ENCODE measurements around the gene WWC2. TPM values are rescaled to one million over a fixed set of nuclear protein-coding genes. Genes with fewer than 3 reads are reported as not detected.

The WWC2 gene
- total and polyA plus RNA-seq, 3 experiments from 2014 or later: 0.80 to 1.7 (median 0.85) TPM

DNA sequence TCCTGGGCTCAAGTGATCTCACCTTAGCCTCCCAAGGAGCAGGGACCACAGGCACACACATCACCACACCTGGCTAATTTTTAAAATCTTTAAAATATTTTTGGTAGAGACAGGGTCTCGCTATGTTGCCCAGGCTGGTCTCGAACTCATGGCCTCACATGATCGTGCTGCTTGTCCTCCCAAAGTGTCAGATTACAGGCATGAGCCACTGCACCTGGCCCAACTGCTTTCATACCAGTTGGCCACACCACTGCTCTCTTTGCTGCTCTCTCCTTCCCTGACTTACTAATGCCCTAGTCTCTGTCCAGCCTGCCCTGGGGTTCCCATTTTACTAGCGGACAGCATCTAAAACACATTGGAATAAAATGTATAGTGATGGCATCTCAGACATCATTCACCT, 153.9 kb downstream of the WWC2 start:
- Mint-ChIP-seq H3K9me3 (no peaks in the 10 kb centered on the region), H3K4me1 (no peaks in the 10 kb centered on the region), H3K27ac (peak overlapping the region in 1 of 8 donors; percentile 81), H3K36me3 (no peaks in the 10 kb centered on the region), H3K27me3 (peaks cover 7 to 11% of the 10 kb centered on the region in 2 donors), H3K4me3 (no peak overlapping the region)
- no peak overlapping the region for H3K4me3 ChIP-seq (ENCODE audit: low read length)
- ChIA-PET POLR2A (no interaction called here), CTCF (interaction anchor here (1.5 to 3.0 kb wide), 2 partner anchors 10 to 180 kb away, joined by 5 to 16 read pairs; no protein-coding TSS in a partner anchor)
- H3K4me1 ChIP-seq (ENCODE audit: insufficient read depth, low read length): no peaks in the 10 kb centered on the region
- no peaks in the 10 kb centered on the region for H3K27me3 ChIP-seq (ENCODE audit: insufficient read depth, low read length, poor library complexity, severe bottlenecking)
- H3K36me3 ChIP-seq (ENCODE audit: insufficient read depth, low read length): no peaks in the 10 kb centered on the region
- no peaks in the 10 kb centered on the region for H3K9me3 ChIP-seq (ENCODE audit: low read length)
- DNase-seq: no peak
- no peak overlapping the region for H3K27ac ChIP-seq (ENCODE audit: low read depth, low read length)

DNA sequence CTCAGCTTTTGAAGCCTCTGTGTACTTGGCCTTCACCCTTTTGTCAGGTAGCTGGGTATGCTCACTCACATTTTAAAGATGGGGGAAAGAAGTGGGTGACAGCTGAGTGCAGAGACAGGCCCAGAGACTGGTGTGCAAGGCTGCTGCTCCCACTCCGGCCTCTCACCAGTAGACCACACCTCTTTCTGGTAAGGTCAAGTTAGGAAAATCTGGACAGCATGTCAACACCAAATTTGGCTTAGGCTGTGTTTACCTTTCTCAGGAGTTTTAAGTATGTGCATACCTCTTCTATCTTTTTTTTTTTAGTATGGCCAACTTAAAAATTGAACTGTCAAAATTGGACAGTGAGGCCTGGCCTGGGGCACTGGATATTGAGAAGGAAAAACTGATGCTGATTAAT, 154.4 kb downstream of the WWC2 start:
- Histone ChIP-seq H3K27ac (ENCODE audit: low read depth, low read length) (no peak overlapping the region), H3K9me3 (ENCODE audit: low read length) (no peaks in the 10 kb centered on the region), H3K4me3 (ENCODE audit: low read length) (no peak overlapping the region), H3K27me3 (ENCODE audit: insufficient read depth, low read length, poor library complexity, severe bottlenecking) (no peaks in the 10 kb centered on the region), H3K36me3 (ENCODE audit: insufficient read depth, low read length) (no peaks in the 10 kb centered on the region), H3K4me1 (ENCODE audit: insufficient read depth, low read length) (no peaks in the 10 kb centered on the region)
- POLR2A ChIA-PET: no interaction called here
- Mint-ChIP-seq H3K36me3 (no peaks in the 10 kb centered on the region), H3K4me1 (no peaks in the 10 kb centered on the region), H3K9me3 (no peaks in the 10 kb centered on the region), H3K27me3 (peaks cover 7 to 9% of the 10 kb centered on the region in 2 donors), H3K4me3 (no peak overlapping the region), H3K27ac (peak overlapping the region in 1 of 8 donors; percentile 81)
- no peak for DNase-seq
- CTCF ChIA-PET: interaction anchor here (1.1 to 1.5 kb wide), 2 partner anchors 9 to 180 kb away, joined by 3 to 5 read pairs; no protein-coding TSS in a partner anchor

DNA sequence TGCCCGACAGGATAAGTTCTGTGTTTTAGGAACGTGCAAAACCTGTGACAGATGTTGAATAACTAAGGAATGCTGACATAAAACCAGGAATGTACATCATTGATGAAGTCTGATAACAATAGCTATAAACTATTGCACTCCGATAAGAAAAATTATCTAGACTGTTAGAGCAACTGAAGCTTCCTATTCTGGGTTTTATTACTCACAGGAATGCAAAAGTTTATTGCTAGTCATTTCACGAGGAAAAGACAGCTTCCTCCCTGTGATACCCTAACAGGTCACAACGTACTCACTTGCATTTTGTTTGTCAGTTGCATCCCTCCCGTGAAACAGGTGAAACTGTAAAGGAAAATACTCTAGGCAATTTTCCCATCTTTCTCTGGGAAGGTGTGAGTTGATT, 155.1 kb downstream of the WWC2 start:
- Histone ChIP-seq H3K4me3 (ENCODE audit: low read length) (no peak overlapping the region), H3K27me3 (ENCODE audit: insufficient read depth, low read length, poor library complexity, severe bottlenecking) (no peaks in the 10 kb centered on the region), H3K9me3 (ENCODE audit: low read length) (no peaks in the 10 kb centered on the region), H3K36me3 (ENCODE audit: insufficient read depth, low read length) (no peaks in the 10 kb centered on the region), H3K4me1 (ENCODE audit: insufficient read depth, low read length) (no peaks in the 10 kb centered on the region), H3K27ac (ENCODE audit: low read depth, low read length) (no peak overlapping the region)
- Mint-ChIP-seq H3K36me3 (no peaks in the 10 kb centered on the region), H3K4me1 (no peaks in the 10 kb centered on the region), H3K9me3 (no peaks in the 10 kb centered on the region), H3K27me3 (peaks cover 7 to 12% of the 10 kb centered on the region in 2 donors), H3K4me3 (no peak overlapping the region), H3K27ac (no peak overlapping the region)
- no peak for DNase-seq
- ChIA-PET POLR2A (no interaction called here), CTCF (interaction anchor here (1.1 to 1.5 kb wide), 2 partner anchors 9 to 181 kb away, joined by 3 to 5 read pairs; no protein-coding TSS in a partner anchor)

DNA sequence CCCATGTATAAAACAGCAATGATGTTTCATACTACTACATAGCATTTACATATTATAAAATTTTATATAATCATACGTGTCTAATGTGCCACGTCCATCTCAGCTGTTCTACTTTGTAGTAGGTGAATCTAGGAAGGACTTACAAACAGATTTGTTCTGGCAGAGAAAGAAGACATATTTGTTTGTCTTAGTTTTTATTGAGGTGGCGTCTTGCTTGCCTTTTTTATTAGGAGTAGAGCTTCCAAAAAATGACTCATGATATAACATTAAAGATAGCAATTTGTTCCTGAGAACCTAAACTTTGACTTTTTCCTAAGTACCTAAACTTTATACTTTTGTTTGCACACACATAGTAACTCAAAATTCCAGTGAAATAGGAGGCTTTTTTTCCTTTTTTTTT, 156.4 kb downstream of the WWC2 start:
- Mint-ChIP-seq H3K4me1 (no peaks in the 10 kb centered on the region), H3K9me3 (no peaks in the 10 kb centered on the region), H3K4me3 (no peak overlapping the region), H3K27ac (no peak overlapping the region), H3K27me3 (peaks cover 7 to 21% of the 10 kb centered on the region in 2 donors), H3K36me3 (no peaks in the 10 kb centered on the region)
- H3K27ac ChIP-seq (ENCODE audit: low read depth, low read length): no peak overlapping the region
- H3K4me3 ChIP-seq (ENCODE audit: low read length): no peak overlapping the region
- no peaks in the 10 kb centered on the region for H3K9me3 ChIP-seq (ENCODE audit: low read length)
- H3K36me3 ChIP-seq (ENCODE audit: insufficient read depth, low read length): no peaks in the 10 kb centered on the region
- ChIA-PET POLR2A (interaction anchor here (0.7 kb wide), 1 partner anchor 175 kb away, joined by 5 read pairs; no protein-coding TSS in a partner anchor), CTCF (interaction anchor here (0.7 to 2.2 kb wide), 5 partner anchors 16 to 316 kb away, joined by 3 to 10 read pairs (median 3); no protein-coding TSS in a partner anchor)
- no peaks in the 10 kb centered on the region for H3K4me1 ChIP-seq (ENCODE audit: insufficient read depth, low read length)
- DNase-seq: no peak
- no peaks in the 10 kb centered on the region for H3K27me3 ChIP-seq (ENCODE audit: insufficient read depth, low read length, poor library complexity, severe bottlenecking)

DNA sequence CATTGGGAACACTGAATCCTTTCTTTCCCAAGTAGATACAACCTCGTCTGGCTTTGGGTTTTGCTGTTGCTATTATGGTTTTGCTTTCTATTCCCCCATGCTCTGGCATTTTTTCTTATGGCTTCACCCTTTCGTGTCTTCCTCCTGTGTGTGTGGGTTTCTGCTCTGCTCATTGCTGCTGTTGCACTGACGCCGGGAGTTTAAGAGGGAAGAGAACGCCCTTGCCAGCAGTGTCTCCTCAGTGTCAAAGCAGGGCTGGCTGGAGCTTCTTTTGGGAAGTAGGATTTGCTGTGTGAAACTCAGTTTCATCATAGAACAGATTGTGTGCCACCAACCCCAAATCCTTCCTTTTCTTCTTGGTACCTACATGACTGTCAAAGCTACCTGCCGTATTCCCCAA, 157.3 kb downstream of the WWC2 start:
- Mint-ChIP-seq H3K9me3 (no peaks in the 10 kb centered on the region), H3K36me3 (no peaks in the 10 kb centered on the region), H3K4me3 (no peak overlapping the region), H3K27ac (no peak overlapping the region), H3K27me3 (peaks cover 7 to 24% of the 10 kb centered on the region in 2 donors), H3K4me1 (no peaks in the 10 kb centered on the region)
- H3K9me3 ChIP-seq (ENCODE audit: low read length): no peaks in the 10 kb centered on the region
- no peaks in the 10 kb centered on the region for H3K36me3 ChIP-seq (ENCODE audit: insufficient read depth, low read length)
- H3K4me3 ChIP-seq (ENCODE audit: low read length): no peak overlapping the region
- ChIA-PET CTCF (interaction anchor here (1.7 to 2.2 kb wide), 2 partner anchors 16 to 317 kb away, joined by 8 to 10 read pairs; no protein-coding TSS in a partner anchor), POLR2A (interaction anchor here (0.7 kb wide), 1 partner anchor 174 kb away, joined by 5 read pairs; no protein-coding TSS in a partner anchor)
- H3K4me1 ChIP-seq (ENCODE audit: insufficient read depth, low read length): no peaks in the 10 kb centered on the region
- no peak for DNase-seq
- no peak overlapping the region for H3K27ac ChIP-seq (ENCODE audit: low read depth, low read length)
- H3K27me3 ChIP-seq (ENCODE audit: insufficient read depth, low read length, poor library complexity, severe bottlenecking): no peaks in the 10 kb centered on the region

DNA sequence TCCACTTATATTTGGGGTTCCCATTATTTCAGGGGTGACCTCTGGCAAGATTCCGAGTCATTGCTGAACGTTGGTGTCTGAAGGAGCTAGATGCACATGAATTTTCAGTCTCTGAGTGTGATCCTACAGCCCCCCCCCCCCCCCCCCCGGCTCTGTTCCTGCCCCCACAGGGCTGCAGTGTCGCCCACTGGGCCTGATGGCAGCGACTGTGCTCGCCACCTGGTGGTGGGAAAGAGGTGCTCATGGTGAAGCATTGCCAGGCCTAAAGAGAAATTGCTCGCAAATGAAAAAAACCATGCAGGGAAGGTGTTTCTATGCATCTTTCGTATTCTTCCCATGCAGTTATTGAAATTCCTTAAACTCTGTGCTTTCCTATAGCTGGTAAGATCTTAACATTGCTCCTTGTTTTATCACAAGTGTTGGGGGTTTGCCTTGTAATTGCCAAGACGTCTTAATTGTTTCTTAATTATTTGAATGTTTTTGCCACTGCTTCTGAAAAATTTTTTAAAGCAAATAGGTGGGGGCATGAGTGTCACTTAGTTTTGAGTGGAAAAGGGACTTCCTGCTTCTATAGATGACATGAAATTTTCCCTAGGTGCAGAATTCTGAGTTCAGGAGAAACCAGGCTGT, 157.8 kb downstream of the WWC2 start:
- Histone ChIP-seq H3K27ac (ENCODE audit: low read depth, low read length) (no peak overlapping the region), H3K9me3 (ENCODE audit: low read length) (no peaks in the 10 kb centered on the region), H3K4me3 (ENCODE audit: low read length) (no peak overlapping the region), H3K4me1 (ENCODE audit: insufficient read depth, low read length) (no peaks in the 10 kb centered on the region), H3K27me3 (ENCODE audit: insufficient read depth, low read length, poor library complexity, severe bottlenecking) (no peaks in the 10 kb centered on the region), H3K36me3 (ENCODE audit: insufficient read depth, low read length) (no peaks in the 10 kb centered on the region)
- Mint-ChIP-seq H3K27me3 (peaks cover 5 to 24% of the 10 kb centered on the region in 2 donors), H3K36me3 (no peaks in the 10 kb centered on the region), H3K9me3 (no peaks in the 10 kb centered on the region), H3K27ac (no peak overlapping the region), H3K4me1 (peaks cover 0 to under 1% (median under 1%) of the 10 kb centered on the region in 3 donors), H3K4me3 (no peak overlapping the region)
- ChIA-PET CTCF (interaction anchor here (1.7 to 2.2 kb wide), 2 partner anchors 17 to 318 kb away, joined by 8 to 10 read pairs; no protein-coding TSS in a partner anchor), POLR2A (no interaction called here)
- DNase-seq: peak; percentile 5 to 54 (median 15)

DNA sequence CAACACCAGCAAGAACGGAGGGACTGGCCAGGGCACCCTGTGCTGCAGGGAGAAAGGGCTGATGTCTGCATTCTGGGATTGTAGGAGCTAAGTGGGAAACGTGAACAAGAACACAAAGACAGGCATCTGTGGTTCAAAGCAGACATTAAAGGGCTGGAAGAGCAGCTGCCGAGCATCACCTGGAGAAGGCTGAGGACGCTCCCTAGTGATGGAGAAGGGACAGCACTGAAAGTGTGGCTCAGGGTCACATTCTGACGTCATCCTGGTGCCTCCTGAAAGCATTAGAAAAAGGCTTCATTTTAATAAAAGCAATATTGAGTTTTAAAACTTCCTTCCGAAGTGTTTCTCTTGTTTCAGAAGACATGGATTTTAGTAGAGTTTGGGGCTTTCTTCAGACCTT, 158.8 kb downstream of the WWC2 start:
- ChIA-PET CTCF (no interaction called here), POLR2A (no interaction called here)
- H3K4me3 ChIP-seq (ENCODE audit: low read length): no peak overlapping the region
- no peaks in the 10 kb centered on the region for H3K27me3 ChIP-seq (ENCODE audit: insufficient read depth, low read length, poor library complexity, severe bottlenecking)
- Mint-ChIP-seq H3K36me3 (no peaks in the 10 kb centered on the region), H3K27ac (no peak overlapping the region), H3K9me3 (no peaks in the 10 kb centered on the region), H3K4me3 (no peak overlapping the region), H3K4me1 (peaks cover 5 to 7% (median 6%) of the 10 kb centered on the region in 3 donors), H3K27me3 (peaks cover 5 to 24% of the 10 kb centered on the region in 2 donors)
- H3K4me1 ChIP-seq (ENCODE audit: insufficient read depth, low read length): peaks cover 5% of the 10 kb centered on the region
- no peak for DNase-seq
- H3K36me3 ChIP-seq (ENCODE audit: insufficient read depth, low read length): no peaks in the 10 kb centered on the region
- H3K27ac ChIP-seq (ENCODE audit: low read depth, low read length): no peak overlapping the region
- no peaks in the 10 kb centered on the region for H3K9me3 ChIP-seq (ENCODE audit: low read length)

DNA sequence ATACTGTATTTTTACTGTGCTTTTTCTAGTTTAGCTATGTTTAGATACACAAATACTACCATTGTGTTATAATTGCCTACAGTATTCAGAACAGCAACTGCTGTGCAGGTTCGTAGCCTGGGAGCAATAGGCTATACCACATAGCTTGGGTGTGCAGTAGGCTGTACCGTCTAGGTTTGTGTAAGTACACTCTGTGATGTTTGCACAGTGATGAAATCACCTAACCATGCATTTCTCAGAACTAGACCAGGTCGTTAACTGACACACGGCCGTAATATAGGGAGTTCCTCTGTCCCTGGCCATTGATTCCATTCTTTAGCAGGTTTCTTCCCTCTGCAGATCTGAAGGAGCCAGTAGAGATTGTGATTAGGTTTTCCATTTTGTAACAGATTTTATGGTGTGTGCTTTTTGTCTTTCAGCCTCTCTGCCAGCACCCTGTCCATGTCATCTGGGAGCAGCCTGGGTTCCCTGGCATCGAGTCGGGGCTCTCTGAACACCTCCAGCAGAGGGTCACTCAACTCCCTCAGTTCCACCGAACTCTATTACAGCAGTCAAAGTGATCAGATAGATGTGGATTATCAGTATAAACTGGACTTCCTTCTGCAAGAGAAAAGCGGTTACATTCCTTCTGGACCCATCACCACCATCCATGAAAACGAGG, 161.6 kb downstream of the WWC2 start:
- Mint-ChIP-seq H3K27me3 (peaks cover 5 to 35% of the 10 kb centered on the region in 2 donors), H3K27ac (no peak overlapping the region), H3K4me3 (no peak overlapping the region), H3K4me1 (peaks cover 5 to 7% (median 6%) of the 10 kb centered on the region in 3 donors), H3K36me3 (no peaks in the 10 kb centered on the region), H3K9me3 (no peaks in the 10 kb centered on the region)
- ChIA-PET POLR2A (no interaction called here), CTCF (interaction anchor here (0.8 to 2.6 kb wide), 4 partner anchors 9 to 322 kb away, joined by 3 to 13 read pairs (median 4); no protein-coding TSS in a partner anchor)
- H3K9me3 ChIP-seq (ENCODE audit: low read length): no peaks in the 10 kb centered on the region
- peaks cover 5% of the 10 kb centered on the region for H3K4me1 ChIP-seq (ENCODE audit: insufficient read depth, low read length)
- H3K27ac ChIP-seq (ENCODE audit: low read depth, low read length): no peak overlapping the region
- DNase-seq: no peak
- no peak overlapping the region for H3K4me3 ChIP-seq (ENCODE audit: low read length)
- H3K27me3 ChIP-seq (ENCODE audit: insufficient read depth, low read length, poor library complexity, severe bottlenecking): no peaks in the 10 kb centered on the region
- H3K36me3 ChIP-seq (ENCODE audit: insufficient read depth, low read length): no peaks in the 10 kb centered on the region

Measured in CD8-positive, alpha-beta memory T cell (primary cell).